Uterus (tissue), 4 donors: ENCODE results near the gene PTPRM. TPM values are rescaled to one million over a fixed set of nuclear protein-coding genes. Genes with fewer than 3 reads are reported as not detected.
"Not testable (repeated sequence)": the region's sequence is repeated elsewhere in the genome, so short reads cannot be mapped to it uniquely, and the experiment has no call there.

Source experiments
- DNase-seq, 2 donors: peaks; one replicate each; pipeline ENCODE4 v3.0.0-alpha.2; 2019 to 2020
- H3K27ac ChIP-seq, 2 donors: fragments of 200-600 bp; sonication (generic); 1 replicate in 1 of 2; 2 replicates in 1 of 2; pipeline ENCODE4 v1.5.1; 2016 to 2018
- H3K27me3 ChIP-seq, 2 donors: fragments of 200-600 bp; sonication (generic); one replicate each; pipeline ENCODE4 v1.5.1; 2018 to 2019; ENCODE audit warnings: control low read depth in 1 of 2
- H3K36me3 ChIP-seq, 2 donors: fragments of 200-600 bp; sonication (generic); one replicate each; pipeline ENCODE4 v1.5.1; 2019; ENCODE audit warnings: control low read depth in 1 of 2
- H3K4me1 ChIP-seq, 2 donors: fragments of 200-600 bp; sonication (generic); one replicate each; pipeline ENCODE4 v1.5.1; 2018 to 2019; ENCODE audit warnings: control low read depth in 1 of 2
- H3K4me3 ChIP-seq, 2 donors: fragments of 200-600 bp; sonication (generic); 1 replicate in 1 of 2; 2 replicates in 1 of 2; pipeline ENCODE4 v1.5.1; 2018 to 2019; ENCODE audit warnings: mild to moderate bottlenecking in 1 of 2
- H3K9me3 ChIP-seq, 2 donors: fragments of 200-600 bp; sonication (generic); one replicate each; pipeline ENCODE4 v1.5.1; 2019; ENCODE audit warnings: control low read depth in 1 of 2
- CTCF ChIP-seq, 4 experiments: fragments of 200-600 bp in 2 of 4; fragments of 450-650 bp in 2 of 4; sonication (generic) in 2 of 4; IDR thresholded peaks; one replicate each; pipeline ENCODE4 v1.5.1; 2016 to 2019; ENCODE audit warnings: antibody characterized with exemption in 4 of 4, mild to moderate bottlenecking in 2 of 4, moderate library complexity in 1 of 4
- POLR2A ChIP-seq, 2 donors: fragments of 450-650 bp; IDR thresholded peaks; one replicate each; pipeline ENCODE4 v1.6.1; 2016; ENCODE audit warnings: antibody characterized with exemption in 2 of 2, mild to moderate bottlenecking in 1 of 2, moderate library complexity in 1 of 2
- intact Hi-C: fragments of 100-400 bp; cut with DNase I; formaldehyde crosslinking; loops from one replicate; pipeline ENCODE4 v1.15.1; 2023; ENCODE audit warnings: low total_unique reads
- total RNA-seq, 4 donors: library from RNA; depleted of rRNA in 3 of 4; stranded (reverse); fragments of >200 nt in 3 of 4; gene quantifications; one replicate each; pipeline versions ENCODE4 v1.1.0 to v1.2.4, GENCODE V29; 2014 to 2023
- donor health status: DM: yes; HTN: yes; CAD: no.

The PTPRM gene
- total RNA-seq, 4 donors from 2014 or later, result 62.0 to 127 (median 85.7) TPM

GRCh38 chr18:8435376-8435775 lies 868.3 kb downstream of the PTPRM start:
- no peaks in the 10 kb centered on the region for H3K4me1 ChIP-seq
- no peak for TF ChIP-seq CTCF (IDR thresholded peaks at IDR 0.05)
- TF ChIP-seq POLR2A (IDR thresholded peaks at IDR 0.05), result no peak
- no peak overlapping the region for H3K4me3 ChIP-seq
- H3K9me3 ChIP-seq, result no peaks in the 10 kb centered on the region
- H3K27ac ChIP-seq, result no peak overlapping the region
- no peaks in the 10 kb centered on the region for H3K27me3 ChIP-seq
- intact Hi-C loops, result no loop called here
- no peak for DNase-seq
- H3K36me3 ChIP-seq, result no peaks in the 10 kb centered on the region

GRCh38 chr18:8439055-8439454 lies 871.9 kb downstream of the PTPRM start:
- Histone ChIP-seq H3K27ac (no peak overlapping the region), H3K27me3 (no peaks in the 10 kb centered on the region), H3K4me3 (no peak overlapping the region), H3K9me3 (no peaks in the 10 kb centered on the region), H3K36me3 (no peaks in the 10 kb centered on the region), H3K4me1 (no peaks in the 10 kb centered on the region)
- intact Hi-C loops, result no loop called here
- TF ChIP-seq CTCF (IDR thresholded peaks at IDR 0.05) (no peak), POLR2A (IDR thresholded peaks at IDR 0.05) (no peak)
- no peak for DNase-seq

GRCh38 chr18:8443505-8443904 lies 876.4 kb downstream of the PTPRM start:
- H3K27me3 ChIP-seq, result no peaks in the 10 kb centered on the region
- intact Hi-C loops, result no loop called here
- no peaks in the 10 kb centered on the region for H3K36me3 ChIP-seq
- no peaks in the 10 kb centered on the region for H3K4me1 ChIP-seq
- H3K27ac ChIP-seq, result no peak overlapping the region
- no peak for DNase-seq
- no peak for TF ChIP-seq CTCF (IDR thresholded peaks at IDR 0.05)
- no peak overlapping the region for H3K4me3 ChIP-seq
- no peaks in the 10 kb centered on the region for H3K9me3 ChIP-seq

- H3K27me3 ChIP-seq, H3K9me3 ChIP-seq, DNase-seq, H3K36me3 ChIP-seq, H3K4me1 ChIP-seq, H3K4me3 ChIP-seq, H3K27ac ChIP-seq, intact Hi-C loops: not testable (repeated sequence)
These were observed 879.8 kb downstream of the PTPRM start for GRCh38 chr18:8446936-8447335.

- H3K9me3 ChIP-seq, result no peaks in the 10 kb centered on the region
- no peaks in the 10 kb centered on the region for H3K4me1 ChIP-seq
- no peak overlapping the region for H3K27ac ChIP-seq
- no peak for DNase-seq
- intact Hi-C loops, result no loop called here
- TF ChIP-seq CTCF (IDR thresholded peaks at IDR 0.05) (no peak), POLR2A (IDR thresholded peaks at IDR 0.05) (no peak)
- H3K36me3 ChIP-seq, result no peaks in the 10 kb centered on the region
- no peak overlapping the region for H3K4me3 ChIP-seq
- no peaks in the 10 kb centered on the region for H3K27me3 ChIP-seq
These were observed 881.0 kb downstream of the PTPRM start for GRCh38 chr18:8448130-8448529.

GRCh38 chr18:8450013-8450412 lies 882.9 kb downstream of the PTPRM start:
- Histone ChIP-seq H3K27ac (no peak overlapping the region), H3K4me1 (no peaks in the 10 kb centered on the region), H3K4me3 (no peak overlapping the region), H3K36me3 (no peaks in the 10 kb centered on the region), H3K27me3 (no peaks in the 10 kb centered on the region), H3K9me3 (no peaks in the 10 kb centered on the region)
- TF ChIP-seq POLR2A (IDR thresholded peaks at IDR 0.05), result no peak
- no peak for TF ChIP-seq CTCF (IDR thresholded peaks at IDR 0.05)
- no peak for DNase-seq
- intact Hi-C loops, result no loop called here
